GM18507 (cell line): ENCODE data around the gene OASL.

ENCODE experiments used
- DNase-seq: peaks from one replicate; pipeline ENCODE4 v3.0.0; 2011; ENCODE audit warnings: low read depth; ENCODE audit not compliant: insufficient read length; ENCODE audit errors: extremely low spot score
- FAIRE-seq: peaks from 2 replicates; lab custom pipeline; 2011; peaks lifted over from hg19 to GRCh38; lab: Jason Lieb, UNC

The OASL gene

DNA sequence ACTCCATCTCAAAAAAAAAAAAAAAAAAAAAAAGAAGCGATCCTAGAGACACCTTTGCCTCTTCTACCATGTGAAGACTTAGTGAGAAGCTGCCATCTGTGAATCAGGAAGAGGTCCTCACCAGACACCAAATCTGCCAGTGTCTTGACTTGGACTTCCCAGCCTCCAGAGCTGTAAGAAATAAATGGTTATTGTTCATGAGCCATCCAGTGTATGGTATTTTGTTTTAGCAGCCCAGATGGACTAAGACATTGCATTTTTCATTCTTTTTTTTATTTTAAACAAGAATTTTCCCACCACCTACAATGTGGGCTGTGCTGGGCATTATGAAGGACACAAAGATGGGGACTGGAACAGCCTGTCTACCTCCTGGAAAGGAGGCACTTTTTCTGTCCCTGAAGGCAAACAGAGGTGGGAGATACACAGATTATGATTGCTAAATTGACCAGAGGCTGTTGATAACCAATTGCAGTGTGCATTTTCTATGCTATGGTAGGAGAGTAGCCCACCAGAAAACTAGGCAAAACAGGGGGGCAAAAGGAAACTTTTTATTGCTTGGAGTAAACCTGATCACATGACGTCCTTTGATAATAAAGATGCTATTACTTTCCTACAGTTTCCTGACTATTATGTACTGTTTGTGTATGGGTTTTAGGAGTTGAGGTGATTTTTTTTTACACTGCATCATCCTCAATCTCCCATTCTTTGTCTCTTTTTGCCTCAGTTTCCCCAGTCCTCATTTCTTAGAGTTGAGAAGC lies 20.0 kb downstream of the OASL start:
- FAIRE-seq: no peak
- DNase-seq: no peak

DNA sequence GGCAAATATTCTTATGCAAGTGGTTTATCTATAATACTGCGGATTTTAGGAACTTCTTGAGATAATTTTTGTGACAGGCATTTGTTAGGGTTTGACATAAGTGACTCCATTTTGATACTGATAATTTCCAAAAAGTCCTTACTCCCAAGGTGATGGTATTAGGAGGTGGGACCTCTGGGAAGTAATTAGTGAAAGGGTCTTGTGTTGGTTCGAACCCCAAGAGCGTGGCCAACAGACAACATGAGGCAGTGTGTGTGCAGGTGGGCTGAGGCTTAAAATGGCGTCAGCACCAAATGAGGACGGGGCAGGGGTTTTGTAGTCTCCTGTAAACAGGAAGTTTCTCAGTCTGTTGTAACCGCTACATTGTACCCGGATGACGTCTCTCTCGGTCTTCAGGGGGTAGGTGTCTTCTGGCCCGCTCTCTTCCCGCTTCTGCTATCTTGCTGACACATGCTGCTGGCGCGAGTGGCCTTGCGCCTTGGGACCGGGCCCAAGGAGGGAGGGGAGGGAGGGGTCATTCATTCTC lies 21.0 kb downstream of the OASL start:
- no peak for FAIRE-seq
- DNase-seq: no peak

DNA sequence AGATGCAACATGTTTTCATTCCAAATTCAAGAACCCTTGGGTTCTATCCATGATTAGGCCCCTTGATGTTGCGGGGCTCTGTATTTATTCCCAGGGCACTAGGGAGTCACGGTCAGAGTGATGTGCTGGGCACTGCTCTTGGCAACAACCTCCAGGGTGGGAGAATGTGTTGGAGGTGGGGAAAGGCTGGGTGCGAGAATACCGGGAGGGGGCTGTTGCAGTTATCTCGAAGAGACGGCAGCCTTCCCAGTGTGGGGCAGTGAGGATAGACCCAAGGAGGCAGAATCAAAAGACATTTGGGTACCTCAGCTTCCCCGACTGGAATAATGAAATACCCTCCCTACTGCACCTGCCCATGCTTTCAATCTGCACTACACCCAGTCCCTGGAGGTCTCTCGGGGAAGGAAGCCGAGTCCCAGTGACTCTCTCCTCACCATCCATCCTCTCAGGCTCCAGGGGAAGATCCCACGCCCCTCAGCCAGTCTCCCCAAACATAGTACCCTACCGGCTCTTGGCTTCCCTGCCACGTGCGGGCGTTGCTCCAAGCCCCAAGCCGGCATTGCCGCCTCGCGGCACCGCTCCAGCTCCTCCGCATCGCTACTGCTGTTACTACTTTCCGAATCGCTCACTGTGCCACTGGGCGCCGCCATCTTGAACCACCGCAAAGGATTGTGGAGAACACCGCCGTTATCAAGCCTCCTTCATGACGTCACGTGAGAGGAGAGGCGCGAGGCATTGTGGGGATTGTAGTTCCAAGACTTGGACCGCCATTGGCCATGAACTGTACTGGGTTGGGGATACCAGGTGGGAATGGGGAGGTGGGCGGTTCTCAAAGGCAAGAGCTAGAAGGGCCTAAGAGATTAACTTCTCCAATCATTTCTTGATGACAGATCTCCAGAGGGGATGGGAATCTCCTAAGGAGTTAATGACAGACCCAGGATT lies 22.9 kb downstream of the OASL start, which contains the start of gene C12orf43:
Gene C12orf43 (minus strand): TSS at position 663 of the 942 bp plus-strand sequence. CDS start 13 bp downstream, at position 650.
- peak; percentile 86 for DNase-seq
- FAIRE-seq: peak; percentile 97

DNA sequence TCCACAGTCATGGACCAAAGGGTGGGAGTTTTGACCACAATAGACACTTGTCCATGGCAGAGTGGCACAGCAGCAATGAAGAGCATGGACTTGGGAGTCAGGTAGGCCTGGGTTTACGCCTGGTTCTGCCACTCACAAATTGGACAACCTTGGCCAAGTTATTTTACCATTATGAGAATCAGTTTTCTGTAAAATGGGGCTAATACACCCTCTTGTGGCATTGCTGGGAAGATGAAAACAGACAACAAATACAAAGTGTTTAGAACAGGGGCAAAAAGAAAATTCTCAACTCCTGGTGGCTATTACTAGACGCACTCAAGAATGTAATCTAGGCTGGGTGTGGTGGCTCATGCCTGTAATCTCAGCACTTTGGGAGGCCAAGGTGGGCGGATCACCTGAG lies 25.3 kb downstream of the OASL start:
- no peak for DNase-seq

DNA sequence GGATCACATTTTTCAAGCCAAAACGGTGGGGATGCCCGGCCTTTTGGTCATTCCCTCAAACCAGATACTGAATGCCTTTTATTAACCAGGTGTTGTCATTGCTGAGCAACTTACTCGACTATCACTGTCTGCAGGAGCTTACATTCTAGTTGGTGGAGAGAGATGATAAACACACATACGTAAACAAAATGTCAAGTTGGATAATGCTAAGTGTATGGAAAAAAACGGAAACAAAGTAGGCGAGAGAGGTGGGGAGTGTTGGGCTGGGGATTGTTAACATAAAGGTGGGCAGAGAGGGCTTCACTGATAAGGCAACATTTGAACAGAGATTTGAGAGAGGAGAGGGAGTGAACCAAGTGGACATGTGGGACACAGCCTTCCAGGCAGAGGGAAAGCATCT lies 27.2 kb downstream of the OASL start:
- FAIRE-seq (no peak), DNase-seq (no peak)

More for the DNA sequence above, 25.3 kb downstream of the OASL start:
- FAIRE-seq: no peak

DNA sequence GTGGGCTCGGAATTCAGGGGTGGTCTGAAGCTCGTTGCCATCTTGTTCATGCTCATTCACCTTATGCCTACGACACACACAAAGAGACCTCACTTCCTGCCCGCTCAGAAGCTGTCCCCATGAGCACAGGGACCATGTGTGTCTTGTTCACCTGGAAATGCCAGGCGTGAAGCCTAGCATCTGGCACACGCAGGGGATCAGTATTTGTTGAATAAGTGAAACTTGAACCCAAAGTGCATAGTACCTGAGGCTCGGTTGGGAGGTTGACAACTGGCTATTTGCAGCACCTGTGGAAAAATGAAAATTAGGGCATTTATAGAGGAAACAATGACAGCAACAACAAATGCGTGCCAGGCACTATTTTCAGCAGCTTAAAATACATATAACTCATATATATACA lies 28.2 kb downstream of the OASL start:
- FAIRE-seq: no peak
- no peak for DNase-seq

DNA sequence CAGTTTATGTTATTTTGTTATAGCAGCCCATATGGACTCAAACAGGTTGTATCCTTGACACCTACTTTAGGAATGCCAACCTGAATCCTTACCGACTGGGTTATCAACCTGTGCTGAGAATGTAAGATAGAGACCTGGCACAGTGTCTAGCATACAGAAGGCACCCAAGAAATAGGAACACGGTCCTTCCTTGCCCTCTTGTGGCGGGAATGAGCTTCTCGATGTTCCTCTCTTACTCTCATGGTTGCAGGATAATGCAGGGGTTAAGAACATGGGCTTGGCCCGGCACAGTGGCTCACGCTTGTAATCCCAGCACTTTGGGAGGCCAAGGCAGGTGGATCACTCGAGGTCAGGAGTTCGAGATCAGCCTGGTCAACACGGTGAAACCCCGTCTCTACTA lies 29.3 kb downstream of the OASL start:
- FAIRE-seq: no peak
- DNase-seq: no peak

DNA sequence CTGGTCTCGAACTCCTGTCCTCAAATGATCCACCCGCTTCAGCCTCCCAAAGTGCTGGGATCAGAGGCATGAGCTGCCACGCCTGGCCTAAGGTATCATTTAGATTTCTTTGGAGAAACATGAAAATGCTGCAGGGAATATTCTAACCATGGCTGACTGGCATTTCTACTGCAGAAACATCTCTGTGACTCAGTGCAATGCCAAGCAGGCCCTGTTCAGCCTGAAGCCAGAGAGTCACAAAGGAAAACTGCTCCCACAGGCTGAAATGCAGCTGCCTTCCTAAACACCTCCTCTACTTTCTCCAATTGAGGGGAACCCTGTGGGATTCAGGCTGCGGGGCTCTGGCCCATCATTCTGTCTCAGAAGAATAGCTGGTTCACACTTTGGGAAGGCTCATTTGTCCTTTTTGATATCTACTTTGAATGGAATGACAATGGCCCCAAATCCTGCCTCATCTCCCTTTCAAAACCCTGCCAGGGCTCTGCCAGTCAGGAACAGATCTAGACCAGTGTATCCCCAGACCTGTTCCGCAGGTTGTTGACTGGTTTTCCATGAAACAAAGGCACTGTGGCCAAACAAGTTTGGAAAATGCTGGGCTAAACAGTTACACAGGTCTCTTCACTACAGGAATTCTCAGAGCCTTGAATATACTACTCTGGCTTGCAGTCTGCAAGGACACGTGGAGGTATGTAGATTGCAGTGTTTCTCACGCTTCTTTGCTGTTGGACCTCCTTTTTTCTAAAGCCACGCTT lies 30.5 kb downstream of the OASL start:
- FAIRE-seq: no peak
- no peak for DNase-seq

DNA sequence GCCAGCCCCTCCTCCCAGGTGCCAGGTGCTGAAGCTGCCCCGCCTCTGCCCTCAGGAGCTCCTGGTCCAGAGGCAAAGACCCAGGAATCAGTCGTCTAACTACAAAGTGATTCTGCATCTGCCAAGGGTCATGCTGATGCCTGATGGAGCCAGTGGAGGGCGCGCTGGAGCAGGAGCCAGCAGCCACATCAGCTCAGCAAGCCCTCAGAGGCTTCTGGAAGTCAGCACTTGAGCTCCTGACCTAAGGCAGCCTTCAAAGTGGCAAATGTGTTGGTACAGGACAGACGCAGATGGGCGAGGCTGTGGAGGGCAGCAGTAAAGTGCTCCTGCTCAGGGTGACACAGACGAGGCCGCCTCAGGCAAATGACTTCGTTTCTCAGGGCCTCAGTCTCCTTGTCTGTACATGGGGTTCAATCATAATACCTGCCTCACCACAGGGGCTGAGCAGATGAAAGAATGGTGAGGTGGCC lies 33.7 kb downstream of the OASL start:
- DNase-seq (no peak), FAIRE-seq (peak; percentile 79)

DNA sequence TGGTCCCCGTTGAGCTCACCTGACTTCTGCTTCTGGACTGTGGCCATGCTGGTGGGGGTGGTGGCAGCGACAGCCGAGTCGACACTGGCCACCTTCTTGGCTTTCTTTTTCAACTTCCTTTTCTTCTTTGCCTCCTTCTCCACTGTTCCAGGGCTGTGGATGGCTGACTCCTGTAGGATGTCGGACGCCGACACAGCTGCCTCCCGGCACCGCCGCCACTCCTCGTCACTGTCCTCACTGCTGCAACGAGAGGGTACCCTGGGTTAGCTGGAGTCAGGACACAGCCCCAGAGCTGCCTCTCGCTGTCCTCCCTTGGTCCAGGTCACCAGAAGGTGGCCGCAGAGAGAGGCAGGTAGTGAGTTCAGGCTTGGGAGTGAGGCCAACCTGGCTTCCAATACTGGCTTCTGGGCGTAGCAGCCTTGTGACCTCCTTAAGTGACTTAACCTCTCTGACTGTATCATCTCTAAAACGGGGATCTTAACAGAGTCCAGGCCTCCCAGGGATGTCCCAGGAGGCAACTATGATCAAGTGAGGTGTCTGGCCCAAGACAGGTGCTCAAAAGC lies 34.7 kb downstream of the OASL start:
- FAIRE-seq (no peak), DNase-seq (no peak)

DNA sequence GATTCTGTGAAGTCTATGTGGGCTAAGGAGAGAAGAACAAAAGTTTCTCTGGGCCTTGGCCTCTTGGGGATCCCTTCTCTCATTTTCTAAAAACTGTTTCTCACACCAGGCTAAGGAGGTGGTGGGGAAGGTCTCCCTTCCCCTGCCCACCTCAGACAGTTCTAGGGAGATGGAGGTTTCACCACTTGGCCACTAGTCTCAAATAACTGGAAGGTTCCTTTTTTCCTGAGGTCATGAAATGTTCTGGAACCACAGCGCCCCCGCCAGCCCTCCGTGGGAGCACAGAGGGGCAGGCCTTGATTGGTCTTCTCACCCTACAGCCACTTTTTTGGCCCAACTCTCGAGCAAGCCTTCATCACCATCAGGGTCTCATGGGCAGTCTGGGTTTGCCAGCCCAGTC lies 35.4 kb downstream of the OASL start:
- DNase-seq (no peak), FAIRE-seq (no peak)

DNA sequence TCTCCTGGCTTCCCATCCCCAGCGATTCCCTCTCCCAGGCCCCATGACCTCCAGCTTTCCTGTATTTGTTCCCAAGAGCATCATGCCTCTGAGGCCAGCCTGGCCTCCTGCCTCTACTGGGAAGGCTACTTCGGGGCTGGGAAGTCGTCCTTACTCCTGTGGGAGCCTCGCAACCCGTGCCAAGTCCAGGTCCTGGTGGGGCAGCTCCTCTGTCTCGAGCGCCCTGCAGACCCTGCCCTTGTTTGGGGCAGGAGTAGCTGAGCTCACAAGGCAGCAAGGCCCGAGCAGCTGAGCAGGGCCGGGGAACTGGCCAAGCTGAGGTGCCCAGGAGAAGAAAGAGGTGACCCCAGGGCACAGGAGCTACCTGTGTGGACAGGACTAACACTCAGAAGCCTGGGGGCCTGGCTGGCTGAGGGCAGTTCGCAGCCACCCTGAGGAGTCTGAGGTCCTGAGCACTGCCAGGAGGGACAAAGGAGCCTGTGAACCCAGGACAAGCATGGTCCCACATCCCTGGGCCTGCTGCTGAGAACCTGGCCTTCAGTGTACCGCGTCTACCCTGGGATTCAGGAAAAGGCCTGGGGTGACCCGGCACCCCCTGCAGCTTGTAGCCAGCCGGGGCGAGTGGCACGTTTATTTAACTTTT lies 37.1 kb downstream of the OASL start:
- no peak for DNase-seq
- no peak for FAIRE-seq

DNA sequence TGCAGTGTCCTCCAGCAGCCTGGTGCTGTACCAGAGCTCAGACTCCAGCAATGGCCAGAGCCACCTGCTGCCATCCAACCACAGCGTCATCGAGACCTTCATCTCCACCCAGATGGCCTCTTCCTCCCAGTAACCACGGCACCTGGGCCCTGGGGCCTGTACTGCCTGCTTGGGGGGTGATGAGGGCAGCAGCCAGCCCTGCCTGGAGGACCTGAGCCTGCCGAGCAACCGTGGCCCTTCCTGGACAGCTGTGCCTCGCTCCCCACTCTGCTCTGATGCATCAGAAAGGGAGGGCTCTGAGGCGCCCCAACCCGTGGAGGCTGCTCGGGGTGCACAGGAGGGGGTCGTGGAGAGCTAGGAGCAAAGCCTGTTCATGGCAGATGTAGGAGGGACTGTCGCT lies 38.0 kb downstream of the OASL start:
- FAIRE-seq (no peak), DNase-seq (no peak)

DNA sequence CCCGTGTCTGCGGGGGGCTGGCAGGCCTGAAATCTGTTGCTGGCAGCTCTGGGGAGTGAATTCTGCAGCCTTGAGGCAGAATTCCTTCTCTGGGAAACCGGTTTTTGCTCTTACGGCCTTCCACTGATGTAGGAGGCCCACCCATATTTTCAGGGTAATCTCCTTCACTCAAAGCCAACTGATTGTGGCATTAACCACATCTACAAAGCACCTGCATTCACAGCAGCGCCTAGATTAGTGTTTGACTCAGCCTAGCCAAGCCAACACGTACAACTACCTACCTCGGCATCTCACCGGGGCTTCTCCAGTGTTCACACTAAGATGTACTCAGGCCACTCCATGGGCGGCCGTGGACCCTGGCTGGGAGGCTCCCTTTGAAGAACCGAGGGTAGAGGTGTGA lies 38.5 kb downstream of the OASL start:
- FAIRE-seq: no peak

DNA sequence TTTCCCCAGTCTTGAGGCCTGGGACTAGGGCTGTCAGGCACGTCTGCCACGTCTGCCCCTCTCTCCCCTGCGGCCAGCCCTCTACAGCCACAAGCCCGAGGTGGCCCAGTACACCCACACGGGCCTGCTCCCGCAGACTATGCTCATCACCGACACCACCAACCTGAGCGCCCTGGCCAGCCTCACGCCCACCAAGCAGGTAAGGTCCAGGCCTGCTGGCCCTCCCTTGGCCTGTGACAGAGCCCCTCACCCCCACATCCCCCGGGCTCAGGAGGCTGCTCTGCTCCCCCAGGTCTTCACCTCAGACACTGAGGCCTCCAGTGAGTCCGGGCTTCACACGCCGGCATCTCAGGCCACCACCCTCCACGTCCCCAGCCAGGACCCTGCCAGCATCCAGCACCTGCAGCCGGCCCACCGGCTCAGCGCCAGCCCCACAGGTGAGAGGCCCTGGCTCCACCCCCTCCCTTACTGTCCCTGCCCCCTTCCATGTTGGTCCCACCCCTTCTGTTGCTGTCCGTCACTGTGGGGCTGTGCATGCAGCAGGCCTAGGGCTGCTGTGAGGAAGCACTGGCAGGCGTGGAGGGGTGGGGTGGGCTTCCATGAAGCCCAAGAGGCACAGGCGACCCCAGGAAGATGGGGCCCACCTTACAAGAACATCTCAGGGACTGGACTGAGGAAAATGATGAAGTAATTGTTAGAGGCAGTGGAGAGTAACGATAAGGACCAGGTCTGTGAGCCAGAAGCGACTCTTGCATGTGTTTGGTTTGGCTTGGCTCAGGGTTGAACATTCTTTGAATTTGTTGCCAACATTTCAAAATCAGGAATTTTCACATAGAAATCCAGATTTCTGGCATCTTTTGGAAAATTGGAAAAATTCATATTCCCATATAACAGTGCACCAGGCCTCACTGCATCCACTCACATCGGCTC lies 39.6 kb downstream of the OASL start:
- DNase-seq (no peak), FAIRE-seq (no peak)

More for the DNA sequence above, 38.5 kb downstream of the OASL start:
- DNase-seq: no peak

DNA sequence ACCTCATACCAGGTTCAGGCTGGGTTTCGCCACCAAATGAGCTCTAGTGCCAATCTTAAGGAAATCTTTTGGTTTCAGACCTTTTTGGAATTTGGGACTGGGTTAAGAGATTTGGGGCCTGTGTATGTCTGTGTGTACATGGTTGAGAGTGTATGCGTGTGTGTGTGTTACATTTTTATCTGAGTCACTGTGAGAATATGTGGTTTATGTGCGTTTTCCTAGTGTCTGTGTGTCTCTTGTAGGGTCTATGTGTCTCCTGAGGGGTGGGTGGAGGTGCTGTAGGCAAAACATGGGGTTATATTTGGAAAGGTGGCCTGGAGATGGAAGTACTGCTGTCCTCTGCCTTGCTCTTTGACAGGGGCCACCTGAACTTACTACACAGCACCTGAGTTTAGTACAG lies 40.6 kb downstream of the OASL start:
- DNase-seq (no peak), FAIRE-seq (no peak)

DNA sequence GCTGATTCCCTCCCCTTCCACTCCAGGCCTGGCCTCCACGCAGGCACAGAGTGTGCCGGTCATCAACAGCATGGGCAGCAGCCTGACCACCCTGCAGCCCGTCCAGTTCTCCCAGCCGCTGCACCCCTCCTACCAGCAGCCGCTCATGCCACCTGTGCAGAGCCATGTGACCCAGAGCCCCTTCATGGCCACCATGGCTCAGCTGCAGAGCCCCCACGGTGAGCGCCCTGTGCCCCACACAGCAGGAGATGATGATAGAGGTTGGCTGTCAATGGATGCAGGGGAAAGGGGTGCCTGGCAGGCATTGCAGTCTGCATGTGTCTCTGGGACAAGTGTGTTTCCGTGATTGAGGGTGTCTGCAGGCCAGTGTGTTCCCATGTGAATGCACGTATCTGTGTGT lies 41.6 kb downstream of the OASL start:
- FAIRE-seq (no peak), DNase-seq (no peak)
